ENCODE measurements around the gene PRELID2.

DNA sequence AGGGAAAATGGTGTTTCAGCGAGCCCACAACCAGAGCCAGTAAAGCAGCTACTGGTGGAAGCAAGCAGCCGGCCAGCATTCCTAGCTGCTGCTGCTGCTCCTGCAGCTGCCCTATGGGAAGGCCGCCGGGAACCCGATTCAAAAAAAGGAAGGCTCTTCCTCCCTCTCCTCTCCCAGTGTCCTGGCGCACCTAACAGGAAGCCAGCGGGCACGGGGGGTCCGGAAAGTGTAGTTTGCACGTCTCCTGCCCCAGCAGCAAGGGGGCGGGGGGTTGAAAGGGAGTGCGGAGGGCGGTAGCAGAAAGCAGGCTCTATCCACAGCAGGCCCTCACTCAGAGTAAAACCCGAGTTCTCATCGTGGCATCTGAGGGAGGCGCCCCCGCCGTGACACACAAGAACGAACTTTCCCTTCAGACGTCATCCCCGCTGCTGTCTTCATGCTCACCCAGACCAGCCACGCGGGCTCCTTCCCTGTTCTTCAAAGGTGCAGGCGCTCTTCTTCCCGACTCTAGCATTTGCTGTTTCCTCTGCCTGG is 21.2 kb upstream of the PRELID2 start:
- TF ChIP-seq POLR2AphosphoS5 (IDR thresholded peaks at IDR 0.05; ENCODE audit: borderline replicate concordance, low read depth, low read length) = no peak
- TF ChIP-seq FOXP2 (optimal IDR thresholded peaks at IDR 0.05; ENCODE audit: control extremely low read depth, extremely low read length, insufficient read depth) = no peak

All from SK-N-MC (cell line).